Left ventricle myocardium inferior (tissue), 1 donor: Measurements from ENCODE around the gene AMOTL1. TPM values are rescaled to one million over a fixed set of nuclear protein-coding genes. Genes with fewer than 3 reads are reported as not detected.

Experiments
- DNase-seq: peaks from one replicate; pipeline ENCODE4 v3.0.0-alpha.2; 2020
- H3K27ac ChIP-seq: fragments of 200-600 bp; replicated peaks from 2 replicates; pipeline ENCODE4 v1.8.0; 2021
- H3K27me3 ChIP-seq: fragments of 200-600 bp; 2 replicates; pipeline ENCODE4 v1.8.0; 2021; ENCODE audit warnings: low read depth
- H3K36me3 ChIP-seq: fragments of 200-600 bp; 2 replicates; pipeline ENCODE4 v1.8.0; 2021
- H3K4me1 ChIP-seq: fragments of 200-600 bp; 2 replicates; pipeline ENCODE4 v1.8.0; 2021
- H3K4me3 ChIP-seq: fragments of 200-600 bp; 2 replicates; pipeline ENCODE4 v1.8.0; 2021; ENCODE audit warnings: mild to moderate bottlenecking, moderate library complexity
- H3K9me3 ChIP-seq: fragments of 200-600 bp; replicated peaks from 2 replicates; pipeline ENCODE4 v1.8.0; 2021
- intact Hi-C: fragments of 100-400 bp; cut with micrococcal nuclease; formaldehyde crosslinking; loops from one replicate; pipeline ENCODE4 v1.11.0; 2022
- total RNA-seq: library from RNA; stranded (reverse); fragmentation: NEBNext Ultra II Directional; extraction: Animal tissue kit (Norgen Biotek cat#: 25700); gene quantifications from one replicate; pipeline ENCODE4 v1.2.1, GENCODE V29; 2021
- TF ChIP-seq, protein P1 (sequence below): fragments of 200-600 bp; IDR thresholded peaks from 2 replicates; pipeline ENCODE4 v1.8.0; 2021; ENCODE audit warnings: antibody characterized with exemption, mild to moderate bottlenecking, borderline replicate concordance
- donor health status: DM: no; HTN: yes; CAD: no; lungs with severe emphysema.

Gene AMOTL1
- total RNA-seq, 1 donor from 2014 or later = 61.1 TPM

GRCh38 chr11:94784884-94785283, 16.7 kb downstream of the AMOTL1 start:
- no peaks in the 10 kb centered on the region for H3K27me3 ChIP-seq
- intact Hi-C loops = no loop called here
- no peaks in the 10 kb centered on the region for H3K36me3 ChIP-seq
- DNase-seq = no peak
- H3K4me1 ChIP-seq = peaks cover 93% of the 10 kb centered on the region
- H3K27ac ChIP-seq = peak overlapping the region; percentile 18
- H3K9me3 ChIP-seq = no peaks in the 10 kb centered on the region
- no peak overlapping the region for H3K4me3 ChIP-seq
- TF ChIP-seq, protein P1, sequence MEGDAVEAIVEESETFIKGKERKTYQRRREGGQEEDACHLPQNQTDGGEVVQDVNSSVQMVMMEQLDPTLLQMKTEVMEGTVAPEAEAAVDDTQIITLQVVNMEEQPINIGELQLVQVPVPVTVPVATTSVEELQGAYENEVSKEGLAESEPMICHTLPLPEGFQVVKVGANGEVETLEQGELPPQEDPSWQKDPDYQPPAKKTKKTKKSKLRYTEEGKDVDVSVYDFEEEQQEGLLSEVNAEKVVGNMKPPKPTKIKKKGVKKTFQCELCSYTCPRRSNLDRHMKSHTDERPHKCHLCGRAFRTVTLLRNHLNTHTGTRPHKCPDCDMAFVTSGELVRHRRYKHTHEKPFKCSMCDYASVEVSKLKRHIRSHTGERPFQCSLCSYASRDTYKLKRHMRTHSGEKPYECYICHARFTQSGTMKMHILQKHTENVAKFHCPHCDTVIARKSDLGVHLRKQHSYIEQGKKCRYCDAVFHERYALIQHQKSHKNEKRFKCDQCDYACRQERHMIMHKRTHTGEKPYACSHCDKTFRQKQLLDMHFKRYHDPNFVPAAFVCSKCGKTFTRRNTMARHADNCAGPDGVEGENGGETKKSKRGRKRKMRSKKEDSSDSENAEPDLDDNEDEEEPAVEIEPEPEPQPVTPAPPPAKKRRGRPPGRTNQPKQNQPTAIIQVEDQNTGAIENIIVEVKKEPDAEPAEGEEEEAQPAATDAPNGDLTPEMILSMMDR = no peak

- Histone ChIP-seq H3K27me3 (no peaks in the 10 kb centered on the region), H3K27ac (peak overlapping the region; percentile 18), H3K4me1 (peaks cover 93% of the 10 kb centered on the region), H3K4me3 (no peak overlapping the region), H3K36me3 (no peaks in the 10 kb centered on the region), H3K9me3 (no peaks in the 10 kb centered on the region)
- DNase-seq = no peak
- TF ChIP-seq, protein P1 = no peak
- intact Hi-C loops = no loop called here
These were observed 17.4 kb downstream of the AMOTL1 start for GRCh38 chr11:94785509-94785908.

DNA sequence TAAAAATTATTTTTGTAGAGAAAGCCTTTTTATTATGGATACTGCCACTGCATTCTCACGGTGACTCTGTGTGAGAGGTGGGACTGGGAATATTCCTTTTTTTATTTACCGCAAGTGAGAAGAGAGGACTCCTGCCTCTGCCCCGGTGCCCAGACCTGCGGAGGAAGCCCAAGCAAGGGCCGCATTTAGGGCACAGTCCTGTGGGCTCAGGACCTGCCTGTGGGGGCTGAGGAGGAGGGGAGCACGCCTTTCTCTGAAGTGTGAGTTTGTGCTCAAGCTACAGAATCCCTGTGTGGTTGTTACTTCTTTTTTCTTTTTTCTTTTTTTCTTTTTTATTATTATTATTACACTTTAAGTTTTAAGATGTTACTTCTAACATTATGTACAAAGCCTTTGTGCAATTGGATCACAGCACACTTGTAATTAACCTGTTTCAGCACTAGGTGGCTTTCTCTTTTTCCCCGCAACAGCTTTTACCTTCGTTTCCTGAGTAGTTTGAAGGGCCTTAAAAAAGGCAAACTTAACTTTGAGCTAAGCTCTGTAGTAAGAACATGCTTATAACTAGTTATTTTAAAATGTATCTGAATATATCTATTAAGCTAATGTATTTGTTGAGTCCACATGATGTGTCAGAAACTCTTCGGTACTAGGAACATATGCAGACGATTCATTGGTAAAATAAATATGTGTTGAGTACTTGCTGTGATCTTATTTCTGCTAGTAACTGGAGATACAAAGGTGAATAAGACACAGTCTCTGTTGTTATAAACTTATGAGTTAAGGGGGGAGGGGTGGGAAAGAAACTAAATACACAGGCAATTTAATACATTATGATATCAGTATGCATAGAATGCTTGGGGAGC, 18.3 kb downstream of the AMOTL1 start:
- H3K36me3 ChIP-seq = no peaks in the 10 kb centered on the region
- no peaks in the 10 kb centered on the region for H3K27me3 ChIP-seq
- no peak overlapping the region for H3K27ac ChIP-seq
- no peak overlapping the region for H3K4me3 ChIP-seq
- peaks cover 91% of the 10 kb centered on the region for H3K4me1 ChIP-seq
- H3K9me3 ChIP-seq = no peaks in the 10 kb centered on the region
- no peak for DNase-seq
- TF ChIP-seq, protein P1 = peak; percentile 72
- intact Hi-C loops = no loop called here

DNA sequence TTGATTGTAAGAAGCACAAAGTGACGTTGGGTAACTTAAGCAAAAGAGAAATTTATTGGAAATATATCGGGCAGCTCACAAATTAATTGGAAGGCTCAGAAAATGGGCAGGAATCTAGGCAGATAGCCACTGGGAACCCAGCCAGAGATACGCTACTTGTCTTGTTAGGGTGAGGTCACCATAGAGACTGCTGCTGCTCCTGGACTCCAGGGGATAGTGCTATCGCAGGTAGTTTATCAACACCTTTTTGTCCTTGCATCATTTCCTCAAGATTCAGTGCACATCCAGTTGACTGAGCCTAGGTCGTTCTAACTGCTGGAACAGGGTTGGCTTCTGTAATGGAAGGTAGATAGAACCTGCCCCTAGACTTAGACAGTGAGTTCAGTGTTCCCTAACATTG, 19.6 kb downstream of the AMOTL1 start:
- no peak overlapping the region for H3K4me3 ChIP-seq

GRCh38 chr11:94788396-94788795, 20.2 kb downstream of the AMOTL1 start:
- no peaks in the 10 kb centered on the region for H3K9me3 ChIP-seq
- H3K27me3 ChIP-seq = no peaks in the 10 kb centered on the region
- H3K4me3 ChIP-seq = no peak overlapping the region
- H3K36me3 ChIP-seq = no peaks in the 10 kb centered on the region
- intact Hi-C loops = no loop called here
- DNase-seq = no peak
- H3K4me1 ChIP-seq = peaks cover 89% of the 10 kb centered on the region
- no peak overlapping the region for H3K27ac ChIP-seq
- TF ChIP-seq, protein P1 = no peak

More for the DNA sequence above, 19.6 kb downstream of the AMOTL1 start:
- no peaks in the 10 kb centered on the region for H3K36me3 ChIP-seq
- no peak for DNase-seq
- H3K9me3 ChIP-seq = no peaks in the 10 kb centered on the region
- TF ChIP-seq, protein P1 = no peak
- H3K27me3 ChIP-seq = no peaks in the 10 kb centered on the region
- peaks cover 89% of the 10 kb centered on the region for H3K4me1 ChIP-seq
- intact Hi-C loops = no loop called here
- no peak overlapping the region for H3K27ac ChIP-seq
